ENCODE results near the gene SIPA1. TPM values are rescaled to one million over a fixed set of nuclear protein-coding genes. Genes with fewer than 3 reads are reported as not detected.

SIPA1 gene
- total RNA-seq, 1 experiment from 2014 or later, result 105 TPM

Small RNA genes lying within 50 kb of the gene (microRNA-seq; reads per million reads assigned to microRNA genes)
- not detected for gene MIR4489 (ENCODE audit: borderline number of aligned reads)
- 1.2 reads per million for gene MIR4690 (ENCODE audit: borderline number of aligned reads)

Other genes starting within 250 kb of the SIPA1 start
- 564 TPM for gene NEAT1, start 215.3 kb upstream of the SIPA1 start, total RNA-seq (2021; ENCODE audit: unreplicated experiment)
- 6,000 TPM for gene MALAT1, start 139.1 kb upstream of the SIPA1 start, total RNA-seq (2021; ENCODE audit: unreplicated experiment)
- 104 TPM for gene SCYL1, start 113.0 kb upstream of the SIPA1 start, total RNA-seq (2021; ENCODE audit: unreplicated experiment)
- 248 TPM for gene LTBP3, start 79.7 kb upstream of the SIPA1 start, total RNA-seq (2021; ENCODE audit: unreplicated experiment)
- gene ZNRD2, start 67.6 kb upstream of the SIPA1 start, total RNA-seq (2021; ENCODE audit: unreplicated experiment), result 66.8 TPM
- gene FAM89B, start 65.6 kb upstream of the SIPA1 start, total RNA-seq (2021; ENCODE audit: unreplicated experiment), result 60.0 TPM
- gene EHBP1L1, start 62.0 kb upstream of the SIPA1 start, total RNA-seq (2021; ENCODE audit: unreplicated experiment), result 105 TPM
- gene KCNK7, start 42.3 kb upstream of the SIPA1 start, total RNA-seq (2021; ENCODE audit: unreplicated experiment), result 0.61 TPM
- 59.8 TPM for gene MAP3K11, start 23.9 kb upstream of the SIPA1 start, total RNA-seq (2021; ENCODE audit: unreplicated experiment)
- gene PCNX3, start 22.3 kb upstream of the SIPA1 start, total RNA-seq (2021; ENCODE audit: unreplicated experiment), result 50.4 TPM
- 78.5 TPM for gene RELA, start 24.8 kb downstream of the SIPA1 start, total RNA-seq (2021; ENCODE audit: unreplicated experiment)
- gene KAT5, start 74.2 kb downstream of the SIPA1 start, total RNA-seq (2021; ENCODE audit: unreplicated experiment), result 78.7 TPM
- 28.5 TPM for gene RNASEH2C, start 82.7 kb downstream of the SIPA1 start, total RNA-seq (2021; ENCODE audit: unreplicated experiment)
- gene AP5B1, start 142.9 kb downstream of the SIPA1 start, total RNA-seq (2021; ENCODE audit: unreplicated experiment), result 19.5 TPM
- gene OVOL1, start 149.0 kb downstream of the SIPA1 start, total RNA-seq (2021; ENCODE audit: unreplicated experiment), result 14.7 TPM
- gene SNX32, start 195.9 kb downstream of the SIPA1 start, total RNA-seq (2021; ENCODE audit: unreplicated experiment), result not detected
- 1,270 TPM for gene CFL1, start 220.1 kb downstream of the SIPA1 start, total RNA-seq (2021; ENCODE audit: unreplicated experiment)
- 47.2 TPM for gene MUS81, start 222.3 kb downstream of the SIPA1 start, total RNA-seq (2021; ENCODE audit: unreplicated experiment)
- gene EFEMP2, start 234.7 kb downstream of the SIPA1 start, total RNA-seq (2021; ENCODE audit: unreplicated experiment), result 8.4 TPM
- gene CTSW, start 241.7 kb downstream of the SIPA1 start, total RNA-seq (2021; ENCODE audit: unreplicated experiment), result not detected

Data from HCT116 (cell line).